IPS-15b (cell line): Measurements from ENCODE around the gene RBM4.
"Not testable (repeated sequence)": the region's sequence is repeated elsewhere in the genome, so short reads cannot be mapped to it uniquely, and the experiment has no call there.

Experiments used
- H3K27me3 ChIP-seq: one replicate; pipeline ENCODE4 v1.6.1; 2013; ENCODE audit warnings: low read length; ENCODE audit not compliant: control insufficient read depth, insufficient read depth
- H3K36me3 ChIP-seq: one replicate; pipeline ENCODE4 v1.6.1; 2013; ENCODE audit warnings: low read length; ENCODE audit not compliant: control insufficient read depth, insufficient read depth
- H3K4me1 ChIP-seq: one replicate; pipeline ENCODE4 v1.6.1; 2013; ENCODE audit warnings: mild to moderate bottlenecking, low read length; ENCODE audit not compliant: control insufficient read depth, insufficient read depth
- H3K4me3 ChIP-seq: one replicate; pipeline ENCODE4 v1.5.1; 2013; ENCODE audit warnings: low read depth, low read length
- H3K9ac ChIP-seq: one replicate; pipeline ENCODE4 v1.6.1; 2013; ENCODE audit warnings: low read depth, mild to moderate bottlenecking, low read length
- H3K9me3 ChIP-seq: one replicate; pipeline ENCODE4 v1.6.1; 2013; ENCODE audit warnings: mild to moderate bottlenecking, low read length; ENCODE audit not compliant: control insufficient read depth, insufficient read depth

RBM4 gene

DNA sequence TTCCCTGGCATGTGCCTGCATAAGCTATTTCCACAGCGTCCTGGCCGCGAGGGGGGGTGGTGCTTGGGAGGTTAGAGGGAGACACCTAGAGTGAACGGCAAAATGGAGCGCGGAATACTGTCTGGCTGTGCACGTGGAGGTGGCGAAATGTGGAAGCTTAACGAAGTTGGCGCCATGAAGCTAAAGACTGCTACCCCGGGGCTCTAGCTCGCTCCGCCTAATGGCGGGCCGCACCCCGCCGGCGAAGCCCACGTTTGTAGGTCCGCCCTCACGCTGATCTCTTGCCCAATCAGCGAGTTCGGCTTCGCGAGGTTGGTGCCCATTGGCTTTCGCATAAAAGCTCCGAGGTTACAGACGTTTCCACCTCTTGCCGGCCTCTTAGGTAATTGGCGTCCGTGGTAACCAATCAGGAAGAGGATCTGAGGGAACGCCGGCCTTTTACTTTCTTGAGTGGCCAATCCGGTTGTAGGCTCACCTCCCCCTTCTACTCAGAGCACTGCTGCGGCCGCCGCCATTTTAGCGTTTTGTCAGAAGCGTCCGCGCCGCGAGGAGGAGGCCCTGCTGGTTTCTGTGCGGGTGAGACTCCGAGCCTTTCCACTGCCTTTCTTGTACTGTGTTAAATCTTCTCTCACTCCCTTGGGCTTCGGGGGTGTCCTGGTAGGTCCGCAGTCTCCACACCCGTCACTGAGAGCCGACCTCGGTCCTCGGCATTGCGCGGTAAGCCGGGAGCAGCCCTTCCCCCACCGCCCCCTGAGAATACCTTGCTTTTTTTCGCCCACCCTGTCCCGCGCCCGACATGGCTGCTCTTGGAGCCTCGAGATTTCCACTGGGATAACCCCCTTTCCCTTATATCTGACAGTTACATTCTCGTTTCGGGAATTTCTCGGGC, at the start of gene RBM4:
TSS of gene RBM4 (plus strand) at position 527 of the 889 bp plus-strand sequence. CDS start 1,009 bp downstream, outside the sequence.
- H3K27me3 ChIP-seq, result no peaks in the 10 kb centered on the region
- no peaks in the 10 kb centered on the region for H3K9me3 ChIP-seq
- H3K4me3 ChIP-seq, result peak within 1 kb of the TSS; percentile 86
- peak within 1 kb of the TSS; percentile 97 for H3K9ac ChIP-seq
- peaks cover 21% of the 10 kb centered on the region for H3K36me3 ChIP-seq
- peaks cover 11% of the 10 kb centered on the region for H3K4me1 ChIP-seq

GRCh38 chr11:66589315-66589714, 49.2 kb upstream of the RBM4 start:
- not testable (repeated sequence) for H3K9ac ChIP-seq, H3K9me3 ChIP-seq, H3K4me1 ChIP-seq, H3K27me3 ChIP-seq, H3K4me3 ChIP-seq, H3K36me3 ChIP-seq

- no peaks in the 10 kb centered on the region for H3K36me3 ChIP-seq
- no peaks in the 10 kb centered on the region for H3K27me3 ChIP-seq
- no peak overlapping the region for H3K4me3 ChIP-seq
- H3K4me1 ChIP-seq, result no peaks in the 10 kb centered on the region
- H3K9me3 ChIP-seq, result no peaks in the 10 kb centered on the region
- H3K9ac ChIP-seq, result no peak overlapping the region
Measured at GRCh38 chr11:66589996-66590675, 48.4 kb upstream of the RBM4 start.

GRCh38 chr11:66591175-66591574, 47.3 kb upstream of the RBM4 start:
- Histone ChIP-seq H3K9ac (no peak overlapping the region), H3K27me3 (no peaks in the 10 kb centered on the region), H3K9me3 (no peaks in the 10 kb centered on the region), H3K4me3 (no peak overlapping the region), H3K36me3 (no peaks in the 10 kb centered on the region), H3K4me1 (no peaks in the 10 kb centered on the region)

GRCh38 chr11:66592457-66593302, 45.8 kb upstream of the RBM4 start, which contains the start of the genes CCDC87 and CCS:
CCDC87 (minus strand) TSS chr11:66593063; CDS start chr11:66593015, 48 bp downstream.
CCS (plus strand) TSS chr11:66593185; CDS start chr11:66593262, 77 bp downstream.
- no peaks in the 10 kb centered on the region for H3K9me3 ChIP-seq
- peak within 1 kb of the TSS; percentile 99 for H3K4me3 ChIP-seq
- H3K4me1 ChIP-seq, result no peaks in the 10 kb centered on the region
- no peaks in the 10 kb centered on the region for H3K36me3 ChIP-seq
- peak within 1 kb of the TSS; percentile 89 for H3K9ac ChIP-seq
- no peaks in the 10 kb centered on the region for H3K27me3 ChIP-seq

- H3K4me1 ChIP-seq, result no peaks in the 10 kb centered on the region
Measured at GRCh38 chr11:66593303-66593635, 45.2 kb upstream of the RBM4 start.

DNA sequence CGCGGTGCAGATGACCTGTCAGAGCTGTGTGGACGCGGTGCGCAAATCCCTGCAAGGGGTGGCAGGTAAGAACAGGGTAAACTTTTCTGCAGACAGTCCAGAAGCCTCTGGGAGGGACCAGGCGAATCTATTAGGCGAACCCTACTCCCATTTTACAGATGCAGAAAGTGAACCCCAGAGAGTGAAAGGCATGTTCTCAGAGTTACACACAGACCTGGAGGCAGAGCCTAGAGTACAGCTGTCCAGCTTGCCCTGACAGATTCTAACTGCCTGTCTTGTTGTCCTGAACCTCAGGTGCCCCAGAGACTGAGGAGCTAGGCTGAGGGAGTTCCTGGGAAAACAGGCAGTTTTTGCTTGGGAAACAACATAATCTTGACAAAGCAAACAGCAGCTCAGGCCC, 44.9 kb upstream of the RBM4 start:
- Histone ChIP-seq H3K36me3 (no peaks in the 10 kb centered on the region), H3K4me3 (peak overlapping the region; percentile 99), H3K4me1 (no peaks in the 10 kb centered on the region), H3K27me3 (no peaks in the 10 kb centered on the region), H3K9me3 (no peaks in the 10 kb centered on the region), H3K9ac (peak overlapping the region; percentile 60)

More at GRCh38 chr11:66593303-66593635, 45.2 kb upstream of the RBM4 start:
- peak overlapping the region; percentile 99 for H3K4me3 ChIP-seq
- H3K9me3 ChIP-seq, result no peaks in the 10 kb centered on the region
- H3K27me3 ChIP-seq, result no peaks in the 10 kb centered on the region
- H3K9ac ChIP-seq, result peak overlapping the region; percentile 89
- no peaks in the 10 kb centered on the region for H3K36me3 ChIP-seq

DNA sequence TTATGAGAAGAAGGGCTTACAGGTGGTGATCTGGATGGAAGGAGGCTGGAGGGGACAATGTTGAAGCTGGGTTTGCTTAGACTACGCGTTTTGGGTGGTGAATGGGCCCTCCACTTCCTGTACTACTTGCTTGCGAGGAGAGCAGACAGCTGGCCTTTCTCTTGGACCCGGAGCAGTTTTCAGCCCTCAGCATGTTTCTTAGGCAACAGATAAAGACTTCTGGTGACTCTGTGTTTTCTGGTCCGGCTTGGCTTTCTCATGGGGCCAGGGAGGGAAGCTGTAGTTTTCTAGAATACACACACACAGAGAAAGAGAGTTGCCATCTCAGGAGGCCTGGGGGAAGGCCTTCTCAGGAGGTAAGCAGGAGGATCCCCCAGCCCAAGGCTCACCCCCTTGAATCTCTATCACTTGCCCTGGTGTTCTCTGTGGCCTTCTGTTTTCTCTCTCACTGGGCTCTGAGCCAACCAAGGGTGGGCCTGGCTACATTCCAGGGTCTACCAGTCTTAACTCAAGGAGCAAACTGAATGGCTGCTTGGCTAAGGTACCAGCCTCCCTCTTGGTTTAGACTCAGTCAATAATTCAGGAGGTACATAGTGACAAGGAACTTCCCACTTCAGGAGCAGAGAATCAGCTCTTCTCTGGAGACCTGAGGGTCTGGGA, 43.1 kb upstream of the RBM4 start:
- no peaks in the 10 kb centered on the region for H3K4me1 ChIP-seq
- peaks cover 9% of the 10 kb centered on the region for H3K36me3 ChIP-seq
- H3K9ac ChIP-seq, result no peak overlapping the region
- H3K4me3 ChIP-seq, result no peak overlapping the region
- H3K27me3 ChIP-seq, result no peaks in the 10 kb centered on the region
- H3K9me3 ChIP-seq, result no peaks in the 10 kb centered on the region

DNA sequence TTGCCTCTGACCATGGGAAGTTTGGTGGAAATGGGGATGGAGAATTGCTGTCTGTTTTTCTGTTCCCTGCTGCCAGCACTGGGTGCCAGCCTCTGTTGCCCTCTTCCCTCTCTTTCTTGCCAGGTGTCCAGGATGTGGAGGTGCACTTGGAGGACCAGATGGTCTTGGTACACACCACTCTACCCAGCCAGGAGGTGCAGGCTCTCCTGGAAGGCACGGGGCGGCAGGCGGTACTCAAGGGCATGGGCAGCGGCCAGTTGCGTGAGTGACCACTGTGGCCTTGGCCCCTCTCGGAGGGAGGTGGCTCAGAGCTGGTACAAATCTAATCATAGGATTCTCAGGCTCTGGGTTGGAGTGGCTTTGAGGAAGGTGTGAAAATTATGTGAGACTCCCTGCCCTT, 39.5 kb upstream of the RBM4 start:
- H3K4me3 ChIP-seq, result no peak overlapping the region
- no peaks in the 10 kb centered on the region for H3K27me3 ChIP-seq
- no peaks in the 10 kb centered on the region for H3K4me1 ChIP-seq
- peaks cover 19% of the 10 kb centered on the region for H3K36me3 ChIP-seq
- no peaks in the 10 kb centered on the region for H3K9me3 ChIP-seq
- no peak overlapping the region for H3K9ac ChIP-seq

DNA sequence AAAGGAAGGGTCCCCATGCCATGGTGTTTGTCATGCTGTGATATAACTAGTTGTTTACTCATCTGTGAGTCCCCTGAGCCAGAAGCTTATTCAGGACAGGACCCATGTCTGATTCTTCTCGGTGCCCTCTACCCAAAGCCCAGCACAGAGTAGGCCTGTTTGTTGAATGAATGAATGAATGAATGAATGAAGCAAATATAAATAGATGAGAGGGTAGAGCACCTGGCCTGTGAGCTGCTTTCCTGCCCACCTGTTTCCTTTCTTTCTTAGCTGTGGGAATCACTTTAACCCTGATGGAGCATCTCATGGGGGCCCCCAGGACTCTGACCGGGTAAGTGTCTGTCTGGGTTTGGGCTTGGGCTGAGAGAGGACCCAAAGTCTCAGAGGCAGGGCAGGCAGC, 38.3 kb upstream of the RBM4 start:
- H3K4me3 ChIP-seq, result no peak overlapping the region

GRCh38 chr11:66600631-66601233, 37.8 kb upstream of the RBM4 start:
- Histone ChIP-seq H3K36me3 (peaks cover 28% of the 10 kb centered on the region), H3K9me3 (no peaks in the 10 kb centered on the region), H3K4me3 (no peak overlapping the region), H3K27me3 (no peaks in the 10 kb centered on the region), H3K4me1 (no peaks in the 10 kb centered on the region), H3K9ac (no peak overlapping the region)

More for the DNA sequence above, 38.3 kb upstream of the RBM4 start:
- Histone ChIP-seq H3K4me1 (no peaks in the 10 kb centered on the region), H3K9me3 (no peaks in the 10 kb centered on the region), H3K36me3 (peaks cover 23% of the 10 kb centered on the region), H3K27me3 (no peaks in the 10 kb centered on the region), H3K9ac (no peak overlapping the region)
